Measurements from ENCODE around the gene PMF1. TPM values are rescaled to one million over a fixed set of nuclear protein-coding genes. Genes with fewer than 3 reads are reported as not detected.
A peak's percentile ranks its signal among the peaks of the same experiment; 100 is the strongest.

The PMF1 gene
- total and polyA plus RNA-seq, 2 donors from 2014 or later = 65.6 to 110 TPM

- Histone ChIP-seq H3K27me3 (ENCODE audit: control insufficient read depth, insufficient read depth, low read length) (no peaks in the 10 kb centered on the region), H3K9ac (ENCODE audit: low read length in 3 of 3) (no peak overlapping the region), H3K4me3 (ENCODE audit: low read length in 3 of 3) (no peak overlapping the region), H3K36me3 (ENCODE audit: control insufficient read depth in 2 of 3, insufficient read depth in 3 of 3, low read length in 3 of 3) (no peaks in the 10 kb centered on the region), H3K27ac (ENCODE audit: low read depth in 2 of 2, low read length in 2 of 2) (no peak overlapping the region), H3K9me3 (ENCODE audit: control insufficient read depth in 2 of 3, insufficient read depth in 1 of 3, low read length in 3 of 3) (no peaks in the 10 kb centered on the region), H3K4me1 (ENCODE audit: control insufficient read depth in 2 of 3, insufficient read depth in 2 of 3, low read depth in 1 of 3, low read length in 3 of 3) (peaks cover 0 to 17% (median 15%) of the 10 kb centered on the region in 3 donors)
- DNase-seq = peak in 1 of 5 donors; percentile 8
- intact Hi-C loops (cut with DNase I) = no loop called here
- TF ChIP-seq, protein P1, sequence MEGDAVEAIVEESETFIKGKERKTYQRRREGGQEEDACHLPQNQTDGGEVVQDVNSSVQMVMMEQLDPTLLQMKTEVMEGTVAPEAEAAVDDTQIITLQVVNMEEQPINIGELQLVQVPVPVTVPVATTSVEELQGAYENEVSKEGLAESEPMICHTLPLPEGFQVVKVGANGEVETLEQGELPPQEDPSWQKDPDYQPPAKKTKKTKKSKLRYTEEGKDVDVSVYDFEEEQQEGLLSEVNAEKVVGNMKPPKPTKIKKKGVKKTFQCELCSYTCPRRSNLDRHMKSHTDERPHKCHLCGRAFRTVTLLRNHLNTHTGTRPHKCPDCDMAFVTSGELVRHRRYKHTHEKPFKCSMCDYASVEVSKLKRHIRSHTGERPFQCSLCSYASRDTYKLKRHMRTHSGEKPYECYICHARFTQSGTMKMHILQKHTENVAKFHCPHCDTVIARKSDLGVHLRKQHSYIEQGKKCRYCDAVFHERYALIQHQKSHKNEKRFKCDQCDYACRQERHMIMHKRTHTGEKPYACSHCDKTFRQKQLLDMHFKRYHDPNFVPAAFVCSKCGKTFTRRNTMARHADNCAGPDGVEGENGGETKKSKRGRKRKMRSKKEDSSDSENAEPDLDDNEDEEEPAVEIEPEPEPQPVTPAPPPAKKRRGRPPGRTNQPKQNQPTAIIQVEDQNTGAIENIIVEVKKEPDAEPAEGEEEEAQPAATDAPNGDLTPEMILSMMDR (IDR thresholded peaks at IDR 0.05; ENCODE audit: borderline replicate concordance, extremely low read depth, insufficient read depth) = no peak
- FAIRE-seq = no peak
These were observed 48.5 kb upstream of the PMF1 start for GRCh38 chr1:156164125-156164831.

GRCh38 chr1:156165083-156165482 is 47.7 kb upstream of the PMF1 start:
- H3K27me3 ChIP-seq (ENCODE audit: control insufficient read depth, insufficient read depth, low read length) = no peaks in the 10 kb centered on the region
- TF ChIP-seq, protein P1 (IDR thresholded peaks at IDR 0.05; ENCODE audit: borderline replicate concordance, extremely low read depth, insufficient read depth) = no peak
- no peak overlapping the region for H3K9ac ChIP-seq (ENCODE audit: low read length in 3 of 3)
- FAIRE-seq (no peak), DNase-seq (no peak)
- intact Hi-C loops (cut with DNase I) = no loop called here
- H3K36me3 ChIP-seq (ENCODE audit: control insufficient read depth in 2 of 3, insufficient read depth in 3 of 3, low read length in 3 of 3) = no peaks in the 10 kb centered on the region
- peaks cover 0 to 15% (median 15%) of the 10 kb centered on the region in 3 donors for H3K4me1 ChIP-seq (ENCODE audit: control insufficient read depth in 2 of 3, insufficient read depth in 2 of 3, low read depth in 1 of 3, low read length in 3 of 3)
- no peak overlapping the region for H3K27ac ChIP-seq (ENCODE audit: low read depth in 2 of 2, low read length in 2 of 2)
- H3K4me3 ChIP-seq (ENCODE audit: low read length in 3 of 3) = no peak overlapping the region
- H3K9me3 ChIP-seq (ENCODE audit: control insufficient read depth in 2 of 3, insufficient read depth in 1 of 3, low read length in 3 of 3) = no peaks in the 10 kb centered on the region

DNA sequence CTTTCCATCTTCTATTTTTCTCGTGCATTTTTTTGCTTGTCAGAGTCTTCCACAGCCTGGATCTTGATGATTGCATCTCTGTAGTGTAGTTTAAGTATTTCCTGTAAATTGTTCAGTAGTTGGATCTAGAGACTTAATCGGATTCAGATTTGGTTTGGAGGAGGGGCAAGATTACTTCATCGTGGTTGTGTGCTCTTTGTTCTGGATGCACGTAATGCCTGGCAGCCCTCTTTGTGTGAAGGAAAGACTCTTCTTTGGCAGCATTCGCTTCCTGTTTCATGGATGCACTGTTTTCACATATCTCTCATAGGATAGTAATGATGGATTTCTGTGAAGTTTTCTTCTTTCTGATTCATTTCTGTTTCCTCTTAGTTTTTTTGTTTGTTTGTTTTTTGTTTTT is 45.3 kb upstream of the PMF1 start:
- Histone ChIP-seq H3K9ac (ENCODE audit: low read length in 3 of 3) (no peak overlapping the region), H3K27ac (ENCODE audit: low read depth in 2 of 2, low read length in 2 of 2) (no peak overlapping the region), H3K9me3 (ENCODE audit: control insufficient read depth in 2 of 3, insufficient read depth in 1 of 3, low read length in 3 of 3) (no peaks in the 10 kb centered on the region), H3K36me3 (ENCODE audit: control insufficient read depth in 2 of 3, insufficient read depth in 3 of 3, low read length in 3 of 3) (peaks cover 0 to 4% (median 0%) of the 10 kb centered on the region in 3 donors), H3K4me1 (ENCODE audit: control insufficient read depth in 2 of 3, insufficient read depth in 2 of 3, low read depth in 1 of 3, low read length in 3 of 3) (peaks cover 0 to 3% (median 2%) of the 10 kb centered on the region in 3 donors), H3K4me3 (ENCODE audit: low read length in 3 of 3) (no peak overlapping the region), H3K27me3 (ENCODE audit: control insufficient read depth, insufficient read depth, low read length) (no peaks in the 10 kb centered on the region)
- DNase-seq (no peak), FAIRE-seq (no peak)
- intact Hi-C loops (cut with DNase I) = no loop called here
- TF ChIP-seq, protein P1 (IDR thresholded peaks at IDR 0.05; ENCODE audit: borderline replicate concordance, extremely low read depth, insufficient read depth) = no peak

All from kidney (tissue), 14 donors.